Loucy (cell line): ENCODE data around the gene PADI3.

Source experiments
- H2AFZ ChIP-seq: fragments of 200-600 bp; sonication (generic); 2 replicates; pipeline ENCODE4 v1.6.0; 2016; ENCODE audit warnings: antibody characterized with exemption, mild to moderate bottlenecking, low read length, moderate library complexity
- H3F3A ChIP-seq: fragments of 200-600 bp; 2 replicates; pipeline ENCODE4 v1.6.0; 2016; ENCODE audit warnings: antibody characterized with exemption, low read depth, mild to moderate bottlenecking
- H3K27me3 ChIP-seq: fragments of 200-600 bp; sonication (generic); 2 replicates; pipeline ENCODE4 v1.6.1; 2014; ENCODE audit warnings: low read length, mild to moderate bottlenecking; ENCODE audit not compliant: insufficient read depth, poor library complexity, severe bottlenecking
- H3K36me3 ChIP-seq: fragments of 200-600 bp; sonication (generic); 2 replicates; pipeline ENCODE4 v1.6.1; 2016; ENCODE audit warnings: low read length; ENCODE audit not compliant: insufficient read depth
- H3K4me1 ChIP-seq: fragments of 200-600 bp; sonication (generic); 2 replicates; pipeline ENCODE4 v1.5.1; 2014; ENCODE audit warnings: low read length, mild to moderate bottlenecking; ENCODE audit not compliant: insufficient read depth, poor library complexity, severe bottlenecking
- H3K4me2 ChIP-seq: fragments of 200-600 bp; sonication (generic); 2 replicates; pipeline ENCODE4 v1.6.0; 2014; ENCODE audit warnings: antibody characterized with exemption, low read length, low read depth, mild to moderate bottlenecking; ENCODE audit not compliant: poor library complexity, severe bottlenecking
- H3K4me3 ChIP-seq: fragments of 200-600 bp; sonication (generic); 2 replicates; pipeline ENCODE4 v1.5.1; 2014; ENCODE audit warnings: low read length, mild to moderate bottlenecking, mixed read lengths; ENCODE audit not compliant: poor library complexity, severe bottlenecking
- H3K79me2 ChIP-seq: fragments of 200-600 bp; sonication (generic); 2 replicates; pipeline ENCODE4 v1.6.1; 2014; ENCODE audit warnings: low read length; ENCODE audit not compliant: insufficient read depth
- H3K9ac ChIP-seq: fragments of 200-600 bp; sonication (generic); 2 replicates; pipeline ENCODE4 v1.6.0; 2014; ENCODE audit warnings: mild to moderate bottlenecking, low read depth, low read length, moderate library complexity; ENCODE audit not compliant: poor library complexity, severe bottlenecking
- H3K9me2 ChIP-seq: fragments of 200-600 bp; sonication (generic); replicated peaks from 2 replicates; pipeline ENCODE4 v1.6.1; 2016; ENCODE audit warnings: low read depth, low read length, mixed read lengths
- H3K9me3 ChIP-seq: fragments of 200-600 bp; sonication (generic); 2 replicates; pipeline ENCODE4 v1.6.1; 2014; ENCODE audit warnings: mild to moderate bottlenecking, antibody characterized with exemption, low read length, low read depth; ENCODE audit not compliant: insufficient read depth
- H4K20me1 ChIP-seq: fragments of 200-600 bp; sonication (generic); 2 replicates; pipeline ENCODE4 v1.6.0; 2014; ENCODE audit warnings: antibody characterized with exemption, low read length, mild to moderate bottlenecking; ENCODE audit not compliant: insufficient read depth, poor library complexity, severe bottlenecking
- CTCF ChIP-seq: fragments of 200-600 bp; sonication (generic); conservative IDR thresholded peaks from 2 replicates; pipeline ENCODE4 v1.5.1; 2014; ENCODE audit warnings: mild to moderate bottlenecking, antibody characterized with exemption, low read length
- EZH2phosphoT487 ChIP-seq: fragments of 200-600 bp; IDR thresholded peaks from 2 replicates; pipeline ENCODE4 v1.6.1; 2018; ENCODE audit warnings: antibody characterized with exemption, mild to moderate bottlenecking, moderate library complexity, borderline replicate concordance

Gene PADI3

GRCh38 chr1:17305576-17306095 is 56.7 kb downstream of the PADI3 start:
- TF ChIP-seq CTCF (no peak), EZH2phosphoT487 (no peak)
- no peaks in the 10 kb centered on the region for H3K79me2 ChIP-seq
- no peaks in the 10 kb centered on the region for H3K27me3 ChIP-seq

GRCh38 chr1:17306407-17306806 is 57.5 kb downstream of the PADI3 start:
- Histone ChIP-seq H3K27me3 (no peaks in the 10 kb centered on the region), H3K36me3 (no peaks in the 10 kb centered on the region), H3F3A (no peaks in the 10 kb centered on the region), H2AFZ (no peak overlapping the region), H3K4me2 (no peak overlapping the region), H3K79me2 (no peaks in the 10 kb centered on the region), H3K9me3 (peaks cover 9% of the 10 kb centered on the region; the same call in 1 of the 2 replicates), H3K9me2 (no peaks in the 10 kb centered on the region), H4K20me1 (no peaks in the 10 kb centered on the region), H3K4me1 (peaks cover 5% of the 10 kb centered on the region), H3K4me3 (no peak overlapping the region), H3K9ac (no peak overlapping the region)
- TF ChIP-seq CTCF (no peak), EZH2phosphoT487 (no peak)

More at GRCh38 chr1:17305576-17306095, 56.7 kb downstream of the PADI3 start:
- Histone ChIP-seq H3K4me3 (no peak overlapping the region), H3K9me2 (no peaks in the 10 kb centered on the region), H2AFZ (no peak overlapping the region), H3K4me2 (no peak overlapping the region), H4K20me1 (no peaks in the 10 kb centered on the region), H3K36me3 (no peaks in the 10 kb centered on the region), H3K4me1 (peaks cover 5% of the 10 kb centered on the region), H3K9ac (no peak overlapping the region), H3K9me3 (peaks cover 9% of the 10 kb centered on the region; the same call in 1 of the 2 replicates), H3F3A (no peaks in the 10 kb centered on the region)

- Histone ChIP-seq H2AFZ (no peak overlapping the region), H3K79me2 (no peaks in the 10 kb centered on the region), H3K4me3 (no peak overlapping the region), H4K20me1 (no peaks in the 10 kb centered on the region), H3K9me3 (peaks cover 8% of the 10 kb centered on the region; the same call in 1 of the 2 replicates), H3F3A (no peaks in the 10 kb centered on the region), H3K4me1 (peaks cover 5% of the 10 kb centered on the region), H3K36me3 (no peaks in the 10 kb centered on the region), H3K9me2 (no peaks in the 10 kb centered on the region), H3K4me2 (no peak overlapping the region), H3K27me3 (no peaks in the 10 kb centered on the region), H3K9ac (no peak overlapping the region)
- no peak for TF ChIP-seq EZH2phosphoT487
- TF ChIP-seq CTCF, result no peak
Observed at GRCh38 chr1:17306921-17307320, 58.0 kb downstream of the PADI3 start.
